Loucy (cell line): ENCODE measurements around the gene JPH2.

Experiments used
- H2AFZ ChIP-seq: fragments of 200-600 bp; sonication (generic); 2 replicates; pipeline ENCODE4 v1.6.0; 2016; ENCODE audit warnings: antibody characterized with exemption, mild to moderate bottlenecking, low read length, moderate library complexity
- H3F3A ChIP-seq: fragments of 200-600 bp; 2 replicates; pipeline ENCODE4 v1.6.0; 2016; ENCODE audit warnings: antibody characterized with exemption, low read depth, mild to moderate bottlenecking
- H3K27me3 ChIP-seq: fragments of 200-600 bp; sonication (generic); 2 replicates; pipeline ENCODE4 v1.6.1; 2014; ENCODE audit warnings: low read length, mild to moderate bottlenecking; ENCODE audit not compliant: insufficient read depth, poor library complexity, severe bottlenecking
- H3K36me3 ChIP-seq: fragments of 200-600 bp; sonication (generic); 2 replicates; pipeline ENCODE4 v1.6.1; 2016; ENCODE audit warnings: low read length; ENCODE audit not compliant: insufficient read depth
- H3K4me1 ChIP-seq: fragments of 200-600 bp; sonication (generic); 2 replicates; pipeline ENCODE4 v1.5.1; 2014; ENCODE audit warnings: low read length, mild to moderate bottlenecking; ENCODE audit not compliant: insufficient read depth, poor library complexity, severe bottlenecking
- H3K4me2 ChIP-seq: fragments of 200-600 bp; sonication (generic); 2 replicates; pipeline ENCODE4 v1.6.0; 2014; ENCODE audit warnings: antibody characterized with exemption, low read length, low read depth, mild to moderate bottlenecking; ENCODE audit not compliant: poor library complexity, severe bottlenecking
- H3K4me3 ChIP-seq: fragments of 200-600 bp; sonication (generic); 2 replicates; pipeline ENCODE4 v1.5.1; 2014; ENCODE audit warnings: low read length, mild to moderate bottlenecking, mixed read lengths; ENCODE audit not compliant: poor library complexity, severe bottlenecking
- H3K79me2 ChIP-seq: fragments of 200-600 bp; sonication (generic); 2 replicates; pipeline ENCODE4 v1.6.1; 2014; ENCODE audit warnings: low read length; ENCODE audit not compliant: insufficient read depth
- H3K9ac ChIP-seq: fragments of 200-600 bp; sonication (generic); 2 replicates; pipeline ENCODE4 v1.6.0; 2014; ENCODE audit warnings: mild to moderate bottlenecking, low read depth, low read length, moderate library complexity; ENCODE audit not compliant: poor library complexity, severe bottlenecking
- H3K9me2 ChIP-seq: fragments of 200-600 bp; sonication (generic); replicated peaks from 2 replicates; pipeline ENCODE4 v1.6.1; 2016; ENCODE audit warnings: low read depth, low read length, mixed read lengths
- H3K9me3 ChIP-seq: fragments of 200-600 bp; sonication (generic); 2 replicates; pipeline ENCODE4 v1.6.1; 2014; ENCODE audit warnings: mild to moderate bottlenecking, antibody characterized with exemption, low read length, low read depth; ENCODE audit not compliant: insufficient read depth
- H4K20me1 ChIP-seq: fragments of 200-600 bp; sonication (generic); 2 replicates; pipeline ENCODE4 v1.6.0; 2014; ENCODE audit warnings: antibody characterized with exemption, low read length, mild to moderate bottlenecking; ENCODE audit not compliant: insufficient read depth, poor library complexity, severe bottlenecking
- EZH2phosphoT487 ChIP-seq: fragments of 200-600 bp; IDR thresholded peaks from 2 replicates; pipeline ENCODE4 v1.6.1; 2018; ENCODE audit warnings: antibody characterized with exemption, mild to moderate bottlenecking, moderate library complexity, borderline replicate concordance
- TF ChIP-seq, protein P1 (sequence below): fragments of 200-600 bp; sonication (generic); conservative IDR thresholded peaks from 2 replicates; pipeline ENCODE4 v1.5.1; 2014; ENCODE audit warnings: mild to moderate bottlenecking, antibody characterized with exemption, low read length

JPH2 gene

DNA sequence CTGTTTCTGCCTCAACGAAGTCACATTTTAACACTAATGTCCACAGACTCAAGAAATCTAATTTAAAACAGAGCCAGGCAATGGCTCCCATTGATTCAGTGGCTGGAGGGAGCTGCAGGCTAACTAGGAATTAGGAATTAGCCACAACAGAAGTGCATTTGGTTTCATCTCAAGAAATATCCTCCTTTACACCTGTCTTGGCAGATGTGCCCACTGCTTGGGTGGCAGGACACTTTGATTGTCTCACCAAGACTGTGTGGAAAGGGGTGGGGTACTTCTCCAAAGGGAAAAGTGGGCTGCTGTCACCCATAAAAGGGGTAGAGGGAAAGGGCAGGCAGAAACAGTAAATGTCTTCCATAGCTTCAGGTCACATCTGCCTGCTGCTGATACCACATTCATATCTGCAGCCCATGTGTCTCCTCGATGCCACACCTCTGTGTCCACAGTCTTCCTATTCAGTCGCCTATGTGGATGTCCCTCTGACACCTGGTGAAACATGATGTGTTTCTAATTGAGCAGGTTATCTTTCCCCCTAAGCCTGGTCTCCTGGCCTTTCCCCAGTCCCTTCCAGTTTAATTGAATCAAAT is 34.5 kb upstream of the JPH2 start:
- H3K27me3 ChIP-seq = no peaks in the 10 kb centered on the region
- H3K9me3 ChIP-seq = no peaks in the 10 kb centered on the region
- TF ChIP-seq, protein P1, sequence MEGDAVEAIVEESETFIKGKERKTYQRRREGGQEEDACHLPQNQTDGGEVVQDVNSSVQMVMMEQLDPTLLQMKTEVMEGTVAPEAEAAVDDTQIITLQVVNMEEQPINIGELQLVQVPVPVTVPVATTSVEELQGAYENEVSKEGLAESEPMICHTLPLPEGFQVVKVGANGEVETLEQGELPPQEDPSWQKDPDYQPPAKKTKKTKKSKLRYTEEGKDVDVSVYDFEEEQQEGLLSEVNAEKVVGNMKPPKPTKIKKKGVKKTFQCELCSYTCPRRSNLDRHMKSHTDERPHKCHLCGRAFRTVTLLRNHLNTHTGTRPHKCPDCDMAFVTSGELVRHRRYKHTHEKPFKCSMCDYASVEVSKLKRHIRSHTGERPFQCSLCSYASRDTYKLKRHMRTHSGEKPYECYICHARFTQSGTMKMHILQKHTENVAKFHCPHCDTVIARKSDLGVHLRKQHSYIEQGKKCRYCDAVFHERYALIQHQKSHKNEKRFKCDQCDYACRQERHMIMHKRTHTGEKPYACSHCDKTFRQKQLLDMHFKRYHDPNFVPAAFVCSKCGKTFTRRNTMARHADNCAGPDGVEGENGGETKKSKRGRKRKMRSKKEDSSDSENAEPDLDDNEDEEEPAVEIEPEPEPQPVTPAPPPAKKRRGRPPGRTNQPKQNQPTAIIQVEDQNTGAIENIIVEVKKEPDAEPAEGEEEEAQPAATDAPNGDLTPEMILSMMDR = no peak
- TF ChIP-seq EZH2phosphoT487 = no peak
- no peak overlapping the region for H3K9ac ChIP-seq
- H3K36me3 ChIP-seq = no peaks in the 10 kb centered on the region
- H3K79me2 ChIP-seq = no peaks in the 10 kb centered on the region
- no peak overlapping the region for H2AFZ ChIP-seq
- H3K4me2 ChIP-seq = no peak overlapping the region
- no peak overlapping the region for H3K4me3 ChIP-seq
- H3F3A ChIP-seq = peaks cover 6% of the 10 kb centered on the region; the same call in 1 of the 2 replicates
- no peaks in the 10 kb centered on the region for H3K9me2 ChIP-seq
- no peaks in the 10 kb centered on the region for H4K20me1 ChIP-seq
- H3K4me1 ChIP-seq = peaks cover 24% of the 10 kb centered on the region

DNA sequence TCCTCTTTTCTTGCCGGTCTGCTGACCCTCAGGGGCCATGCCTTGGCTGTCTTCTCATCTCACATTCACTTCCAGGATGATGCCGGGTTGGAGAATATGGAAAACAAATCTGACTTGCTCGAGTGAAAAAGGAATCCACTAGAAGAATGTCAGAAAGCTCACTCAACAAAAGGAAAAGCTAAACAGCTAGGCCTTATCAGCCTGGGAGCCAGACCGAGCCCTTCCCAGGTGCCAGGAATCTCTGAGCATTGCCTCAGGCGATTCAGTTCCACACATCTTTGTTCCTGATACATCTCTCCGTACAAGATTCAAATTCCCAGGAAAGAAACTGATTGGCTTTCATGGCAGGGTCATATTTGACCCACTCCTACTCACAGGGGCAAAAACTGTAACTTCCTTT is 32.8 kb upstream of the JPH2 start:
- peak overlapping the region; percentile 91 for H3K4me2 ChIP-seq
- H3K79me2 ChIP-seq = no peaks in the 10 kb centered on the region
- no peaks in the 10 kb centered on the region for H3K9me2 ChIP-seq
- TF ChIP-seq, protein P1 = no peak
- TF ChIP-seq EZH2phosphoT487 = no peak
- no peaks in the 10 kb centered on the region for H3K36me3 ChIP-seq
- H3K9me3 ChIP-seq = no peaks in the 10 kb centered on the region
- no peak overlapping the region for H3K9ac ChIP-seq
- H3K27me3 ChIP-seq = no peaks in the 10 kb centered on the region
- peaks cover 6% of the 10 kb centered on the region; the same call in 1 of the 2 replicates for H3F3A ChIP-seq
- no peak overlapping the region for H2AFZ ChIP-seq
- H3K4me1 ChIP-seq = peaks cover 24% of the 10 kb centered on the region
- no peak overlapping the region for H3K4me3 ChIP-seq
- H4K20me1 ChIP-seq = no peaks in the 10 kb centered on the region

DNA sequence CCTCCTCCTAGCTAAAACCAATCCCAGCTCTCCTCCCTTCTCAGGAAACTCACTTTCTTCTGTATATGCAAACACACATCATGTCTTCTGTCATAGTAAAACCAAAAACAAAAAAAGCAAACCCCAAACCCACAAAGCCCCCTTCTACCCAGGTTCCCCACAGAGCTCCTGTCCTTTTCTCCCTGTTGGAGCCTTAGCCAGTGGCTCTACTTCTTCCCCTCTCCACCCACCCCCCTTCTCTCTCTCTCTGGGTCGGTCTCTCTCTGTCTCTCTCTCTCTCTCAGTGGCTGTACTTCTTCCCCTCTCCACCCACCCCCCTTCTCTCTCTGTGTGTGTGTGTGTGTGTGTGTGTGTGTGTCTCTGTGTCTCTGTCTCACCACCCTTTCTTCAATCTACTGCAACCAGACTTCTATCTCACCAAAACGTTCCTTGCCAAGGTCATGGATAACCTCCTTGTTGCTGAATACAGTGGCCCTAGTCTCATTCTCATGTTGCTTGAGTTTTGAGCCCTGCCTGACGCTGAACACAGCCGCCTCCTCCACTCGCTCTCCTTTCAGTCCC is 32.3 kb upstream of the JPH2 start:
- peaks cover 24% of the 10 kb centered on the region for H3K4me1 ChIP-seq
- H3K79me2 ChIP-seq = no peaks in the 10 kb centered on the region
- no peaks in the 10 kb centered on the region for H3K36me3 ChIP-seq
- no peaks in the 10 kb centered on the region for H3K27me3 ChIP-seq
- no peak overlapping the region for H3K9ac ChIP-seq
- peak overlapping the region; percentile 91 for H3K4me2 ChIP-seq
- peaks cover 6% of the 10 kb centered on the region; the same call in 1 of the 2 replicates for H3F3A ChIP-seq
- TF ChIP-seq, protein P1 = no peak
- no peaks in the 10 kb centered on the region for H4K20me1 ChIP-seq
- H3K9me2 ChIP-seq = no peaks in the 10 kb centered on the region
- no peak overlapping the region for H3K4me3 ChIP-seq
- no peaks in the 10 kb centered on the region for H3K9me3 ChIP-seq
- H2AFZ ChIP-seq = no peak overlapping the region
